Spinal cord (tissue), 10 donors: ENCODE data around the gene ANO1. TPM values are rescaled to one million over a fixed set of nuclear protein-coding genes. Genes with fewer than 3 reads are reported as not detected.

Experiments used
- DNase-seq, 6 donors: peaks; one replicate each; pipeline versions ENCODE4 v3.0.0 to v3.0.0-alpha.2; 2013 to 2015; ENCODE audit warnings: low spot score in 6 of 6, low read depth in 4 of 6
- H3K27ac ChIP-seq: one replicate; pipeline ENCODE4 v1.5.1; 2013; ENCODE audit warnings: low read depth, low read length, control low read depth
- H3K27me3 ChIP-seq: one replicate; pipeline ENCODE4 v1.6.1; 2013; ENCODE audit warnings: low read length; ENCODE audit not compliant: control insufficient read depth, insufficient read depth
- H3K36me3 ChIP-seq: one replicate; pipeline ENCODE4 v1.6.1; 2013; ENCODE audit warnings: low read length; ENCODE audit not compliant: control insufficient read depth, insufficient read depth
- H3K4me1 ChIP-seq: one replicate; pipeline ENCODE4 v1.6.1; 2013; ENCODE audit warnings: low read length; ENCODE audit not compliant: control insufficient read depth, insufficient read depth
- H3K4me3 ChIP-seq: one replicate; pipeline ENCODE4 v1.5.1; 2013; ENCODE audit warnings: low read depth, low read length, control low read depth
- H3K9me3 ChIP-seq: one replicate; pipeline ENCODE4 v1.6.1; 2013; ENCODE audit warnings: low read length; ENCODE audit not compliant: control insufficient read depth, insufficient read depth
- WGBS: methylation state at CpG from one replicate; pipeline ENCODE4 v1.1.5; 2013; ENCODE audit warnings: missing lambda C conversion rate; ENCODE audit not compliant: insufficient coverage; 5-methylcytosine and 5-hydroxymethylcytosine counted together
- polyA plus RNA-seq, 2 donors: library from polyadenylated mRNA; unstranded; fragments of 120-200 nt; gene quantifications; one replicate each; pipeline ENCODE4 v1.2.1, GENCODE V29; 2013; ENCODE audit not compliant: insufficient read length in 2 of 2
- total RNA-seq, 2 donors: library from RNA; depleted of rRNA in 1 of 2; stranded (reverse); fragments of 120-200 nt in 1 of 2; fragments of >200 nt in 1 of 2; gene quantifications; one replicate each; pipeline versions ENCODE4 v1.2.3 to v1.2.4, GENCODE V29; 2013 to 2014
- donor health status: healthy.

The ANO1 gene
- total and polyA plus RNA-seq, 4 donors, result 2.6 to 3.6 (median 2.8) TPM

DNA sequence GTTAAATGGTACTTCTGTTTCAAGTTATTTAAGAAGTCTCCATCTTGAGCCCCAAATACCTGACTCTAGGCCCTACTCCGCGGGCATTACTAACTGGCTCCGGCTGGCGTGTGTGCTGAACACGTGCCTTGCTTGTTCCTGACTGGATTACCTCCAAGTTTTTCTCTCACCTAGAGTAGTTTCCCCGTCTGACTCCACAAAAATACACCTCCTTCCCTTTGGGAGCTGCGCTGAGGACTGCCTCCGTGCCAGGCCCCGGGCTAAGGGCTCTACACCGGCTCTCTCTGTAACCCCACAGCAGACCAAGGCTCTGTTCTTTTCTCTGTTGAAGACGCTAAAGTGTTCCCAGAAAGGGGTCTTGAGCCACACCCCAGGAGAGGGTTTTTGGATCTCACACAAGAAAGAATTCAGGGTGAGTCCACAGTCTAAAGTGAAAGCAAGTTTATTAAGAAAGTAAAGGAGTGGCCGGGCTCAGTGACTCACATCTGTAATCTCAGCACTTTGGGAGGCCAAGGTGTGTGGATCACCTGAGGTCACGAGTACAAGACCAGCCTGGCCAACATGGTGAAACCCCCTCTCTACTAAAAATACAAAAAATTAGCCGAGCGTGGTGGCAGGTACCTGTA lies 61.8 kb downstream of the ANO1 start:
- Histone ChIP-seq H3K27ac (no peak overlapping the region), H3K9me3 (no peaks in the 10 kb centered on the region), H3K27me3 (peaks cover 25% of the 10 kb centered on the region), H3K36me3 (no peaks in the 10 kb centered on the region), H3K4me3 (no peak overlapping the region), H3K4me1 (peaks cover 16% of the 10 kb centered on the region)
- DNase-seq, result no peak
- 93% methylated on average over 9 of the region's 15 CpGs for WGBS

DNA sequence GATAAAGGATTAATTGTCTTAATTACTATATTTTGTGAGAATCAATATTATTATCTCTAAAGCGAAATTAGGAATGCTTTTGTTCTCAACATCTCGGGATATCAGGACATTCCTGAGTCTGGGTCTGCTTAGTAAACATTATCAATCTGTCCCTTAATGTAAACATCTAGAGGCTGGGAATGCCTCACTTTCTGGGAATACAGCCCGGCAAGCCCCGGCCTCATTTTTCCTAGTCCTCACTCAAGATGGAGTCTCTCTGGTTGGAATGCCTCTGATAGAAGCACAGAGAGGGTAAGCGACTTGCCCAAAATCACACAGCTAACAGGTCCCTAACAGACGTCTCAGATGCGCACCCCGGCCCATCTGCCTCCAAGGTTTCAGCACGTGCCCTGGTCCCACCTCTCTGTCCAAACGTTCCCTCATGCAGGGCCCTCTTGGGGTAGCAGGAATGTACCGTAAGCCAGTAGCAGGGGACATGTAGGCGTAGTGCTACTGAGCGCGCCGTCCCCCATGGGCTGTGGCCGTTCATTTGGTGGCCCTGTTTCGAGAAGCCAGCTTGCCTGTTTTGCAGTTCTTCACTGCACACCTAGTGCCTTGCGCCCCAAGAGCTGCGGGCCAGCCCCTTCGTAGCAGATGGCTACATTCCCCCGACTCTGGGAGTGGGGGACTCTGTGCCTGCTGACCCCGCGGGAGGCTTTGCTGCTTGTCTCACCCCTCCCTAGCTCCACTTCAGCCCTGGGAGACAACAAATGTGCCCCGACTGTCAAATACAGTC lies 62.8 kb downstream of the ANO1 start:
- no peak overlapping the region for H3K4me3 ChIP-seq
- WGBS, result 39% methylated on average over 22 of the region's 24 CpGs
- no peak overlapping the region for H3K27ac ChIP-seq
- peaks cover 16% of the 10 kb centered on the region for H3K4me1 ChIP-seq
- peaks cover 30% of the 10 kb centered on the region for H3K27me3 ChIP-seq
- no peak for DNase-seq
- H3K36me3 ChIP-seq, result no peaks in the 10 kb centered on the region
- no peaks in the 10 kb centered on the region for H3K9me3 ChIP-seq

- DNase-seq, result peak in 3 of 6 donors; percentile 9 to 65 (median 61)
- Histone ChIP-seq H3K4me1 (peaks cover 16% of the 10 kb centered on the region), H3K9me3 (no peaks in the 10 kb centered on the region), H3K27me3 (peaks cover 30% of the 10 kb centered on the region), H3K36me3 (no peaks in the 10 kb centered on the region), H3K4me3 (no peak overlapping the region), H3K27ac (no peak overlapping the region)
- WGBS, result 8% methylated on average over 17 of the region's 20 CpGs
Observed at GRCh38 chr11:70141486-70142220, 63.5 kb downstream of the ANO1 start.

DNA sequence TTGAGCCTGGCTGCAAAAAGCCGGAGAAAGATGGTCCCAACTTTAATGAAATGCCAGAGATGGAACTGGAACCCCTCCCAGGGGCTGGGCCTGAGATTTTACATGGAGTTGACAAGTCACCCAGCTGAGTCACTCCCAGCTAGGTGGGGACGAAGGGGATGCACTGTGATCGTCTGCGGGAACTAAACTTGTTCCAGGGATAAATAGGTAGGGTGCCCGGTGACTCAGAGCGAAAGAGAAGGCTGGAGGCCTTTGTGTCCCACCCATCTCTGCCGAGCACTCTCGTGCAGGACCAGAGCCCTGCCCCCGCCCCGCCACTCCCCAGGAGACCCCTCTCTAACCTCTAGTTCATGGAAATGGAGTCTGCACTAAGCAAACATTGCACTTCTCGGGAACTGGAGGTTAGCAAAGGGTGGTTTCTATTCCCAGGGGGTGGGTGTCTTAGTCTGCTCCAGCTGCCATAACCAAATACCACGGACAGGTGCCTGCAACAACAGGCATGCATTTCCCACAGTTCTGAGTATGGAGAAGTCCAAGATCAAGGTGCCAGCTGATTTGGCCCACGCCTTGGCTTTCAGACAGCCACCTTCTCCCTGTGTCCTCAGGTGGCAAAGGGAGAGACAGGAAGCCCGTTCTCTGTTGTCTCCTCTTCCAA lies 64.2 kb downstream of the ANO1 start:
- peaks cover 37% of the 10 kb centered on the region for H3K27me3 ChIP-seq

GRCh38 chr11:70144262-70144661 lies 66.1 kb downstream of the ANO1 start:
- WGBS, result 93% methylated on average over 10 of the region's 10 CpGs
- H3K4me3 ChIP-seq, result no peak overlapping the region
- H3K27me3 ChIP-seq, result peaks cover 46% of the 10 kb centered on the region
- H3K27ac ChIP-seq, result no peak overlapping the region
- peaks cover 16% of the 10 kb centered on the region for H3K4me1 ChIP-seq
- no peak for DNase-seq
- no peaks in the 10 kb centered on the region for H3K36me3 ChIP-seq
- H3K9me3 ChIP-seq, result no peaks in the 10 kb centered on the region

More for the DNA sequence above, 64.2 kb downstream of the ANO1 start:
- peak in 1 of 6 donors; percentile 20 for DNase-seq
- Histone ChIP-seq H3K27ac (no peak overlapping the region), H3K4me3 (no peak overlapping the region), H3K36me3 (no peaks in the 10 kb centered on the region), H3K4me1 (peaks cover 16% of the 10 kb centered on the region), H3K9me3 (no peaks in the 10 kb centered on the region)
- 37% methylated on average over 10 of the region's 14 CpGs for WGBS

DNA sequence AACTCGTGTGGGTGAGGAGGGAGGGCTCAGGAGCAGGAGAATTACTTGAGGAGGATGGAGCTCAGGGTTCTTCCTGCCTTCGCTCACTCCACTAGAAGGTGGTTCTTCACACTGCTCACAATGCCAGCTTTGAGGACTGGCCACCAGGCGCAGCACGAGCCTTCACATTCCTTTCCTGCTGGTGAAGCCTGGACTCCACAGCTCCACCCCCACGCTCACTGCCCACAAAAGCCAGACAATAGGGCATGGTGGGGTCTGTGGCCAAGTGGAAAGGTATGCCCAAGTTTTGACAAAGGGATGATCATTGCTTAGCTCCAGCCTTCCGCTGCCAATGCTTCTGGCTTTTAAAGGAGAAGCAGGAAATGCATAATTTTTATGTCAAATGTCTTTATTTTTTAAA lies 67.0 kb downstream of the ANO1 start:
- H3K4me3 ChIP-seq, result no peak overlapping the region
- peaks cover 44% of the 10 kb centered on the region for H3K27me3 ChIP-seq
- H3K4me1 ChIP-seq, result peaks cover 16% of the 10 kb centered on the region
- DNase-seq, result no peak
- no peaks in the 10 kb centered on the region for H3K36me3 ChIP-seq
- H3K9me3 ChIP-seq, result no peaks in the 10 kb centered on the region
- no CpG with 5 or more reads among the region's 6 CpGs for WGBS
- H3K27ac ChIP-seq, result no peak overlapping the region

DNA sequence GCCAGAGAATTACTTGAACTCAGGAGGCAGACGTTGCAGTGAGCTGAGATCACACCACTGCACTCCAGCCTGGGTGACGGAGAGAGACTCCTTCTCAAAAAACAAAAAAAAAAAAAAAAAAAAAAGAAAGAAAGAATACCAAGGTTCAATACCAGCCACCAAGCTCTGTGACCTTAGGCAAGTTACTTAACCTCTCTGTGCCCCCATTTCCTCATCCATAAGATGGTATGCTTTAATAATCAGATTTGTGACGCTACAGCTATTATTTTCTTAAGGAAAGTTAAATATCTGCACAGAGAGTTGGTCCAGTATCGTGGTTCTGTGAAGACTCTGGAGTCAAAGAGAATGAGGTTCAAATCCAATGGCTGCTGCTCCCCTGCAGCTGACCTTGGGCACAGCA lies 67.7 kb downstream of the ANO1 start:
- no peaks in the 10 kb centered on the region for H3K9me3 ChIP-seq
- H3K36me3 ChIP-seq, result no peaks in the 10 kb centered on the region
- no peak overlapping the region for H3K27ac ChIP-seq
- WGBS, result 100% methylated on average over 1 of the region's 4 CpGs
- DNase-seq, result no peak
- peaks cover 15% of the 10 kb centered on the region for H3K4me1 ChIP-seq
- H3K27me3 ChIP-seq, result peaks cover 44% of the 10 kb centered on the region
- no peak overlapping the region for H3K4me3 ChIP-seq

DNA sequence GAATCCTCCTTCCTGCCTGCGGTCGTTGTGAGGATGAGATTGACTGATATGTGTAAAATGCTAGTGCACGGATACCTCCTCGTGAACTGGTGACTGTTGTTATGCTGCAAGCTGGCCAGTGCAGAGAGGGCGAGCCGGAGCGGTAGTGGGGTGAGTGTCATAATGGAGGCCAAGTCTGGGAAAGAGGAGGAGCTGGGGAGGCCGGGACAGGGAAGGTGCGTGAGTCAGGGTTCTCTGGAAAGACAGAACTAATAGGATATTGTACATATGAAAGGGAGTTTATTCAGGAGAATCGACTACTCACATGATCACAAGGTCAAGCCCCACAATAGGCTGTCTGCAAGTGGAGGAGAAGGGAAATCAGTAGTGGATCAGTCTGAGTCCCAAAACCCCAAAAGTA lies 68.2 kb downstream of the ANO1 start:
- DNase-seq, result no peak
- Histone ChIP-seq H3K27ac (no peak overlapping the region), H3K27me3 (peaks cover 39% of the 10 kb centered on the region), H3K4me1 (peaks cover 10% of the 10 kb centered on the region), H3K4me3 (no peak overlapping the region), H3K36me3 (no peaks in the 10 kb centered on the region), H3K9me3 (no peaks in the 10 kb centered on the region)
- 65% methylated on average over 8 of the region's 10 CpGs for WGBS

DNA sequence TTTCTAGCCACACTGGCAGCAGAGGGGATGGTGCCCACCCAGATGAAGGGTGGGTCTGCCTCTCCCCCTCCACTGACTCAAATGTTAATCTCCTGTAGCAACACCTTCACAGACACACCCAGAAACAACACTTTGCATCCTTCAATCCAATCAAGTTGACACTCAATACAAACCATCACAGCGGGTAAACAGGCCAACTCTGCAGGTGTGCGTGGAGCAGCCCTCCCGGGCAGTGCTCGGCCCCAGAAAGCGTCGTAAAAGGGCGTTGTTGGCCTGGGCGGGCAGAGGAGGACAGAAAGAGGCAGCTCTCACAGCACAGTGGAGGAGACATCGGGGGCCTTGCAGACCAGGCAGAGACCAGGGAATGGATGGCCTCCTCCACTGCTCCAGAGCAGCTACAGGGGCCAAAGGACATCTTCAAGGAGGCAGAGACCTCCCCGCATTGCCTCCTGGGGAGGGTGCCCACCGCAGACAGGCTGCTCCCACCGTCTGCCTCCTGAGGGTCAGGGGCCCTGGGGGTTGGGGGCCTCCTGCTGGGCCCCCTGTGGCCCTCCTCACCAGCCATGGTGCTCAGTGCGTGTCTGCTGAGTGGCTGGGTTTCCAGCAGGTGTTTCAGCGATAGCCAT lies 68.9 kb downstream of the ANO1 start:
- 58% methylated on average over 14 of the region's 14 CpGs for WGBS
- H3K36me3 ChIP-seq, result no peaks in the 10 kb centered on the region

More for the DNA sequence above, 68.9 kb downstream of the ANO1 start:
- Histone ChIP-seq H3K9me3 (no peaks in the 10 kb centered on the region), H3K4me1 (peaks cover 4% of the 10 kb centered on the region), H3K27me3 (peaks cover 38% of the 10 kb centered on the region), H3K27ac (no peak overlapping the region), H3K4me3 (no peak overlapping the region)
- no peak for DNase-seq
